HG03460 (cell line): Measurements from ENCODE around the gene SHC2.
"Not testable (repeated sequence)": the region's sequence is repeated elsewhere in the genome, so short reads cannot be mapped to it uniquely, and the experiment has no call there.

Experiments
- ATAC-seq: cut with Tn5 transposase; IDR thresholded peaks from one replicate; pipeline ENCODE4 v1.9.1; 2021; ENCODE audit not compliant: unreplicated experiment

The SHC2 gene

GRCh38 chr19:492091-492531 is 31.3 kb upstream of the SHC2 start:
- no peak for ATAC-seq

DNA sequence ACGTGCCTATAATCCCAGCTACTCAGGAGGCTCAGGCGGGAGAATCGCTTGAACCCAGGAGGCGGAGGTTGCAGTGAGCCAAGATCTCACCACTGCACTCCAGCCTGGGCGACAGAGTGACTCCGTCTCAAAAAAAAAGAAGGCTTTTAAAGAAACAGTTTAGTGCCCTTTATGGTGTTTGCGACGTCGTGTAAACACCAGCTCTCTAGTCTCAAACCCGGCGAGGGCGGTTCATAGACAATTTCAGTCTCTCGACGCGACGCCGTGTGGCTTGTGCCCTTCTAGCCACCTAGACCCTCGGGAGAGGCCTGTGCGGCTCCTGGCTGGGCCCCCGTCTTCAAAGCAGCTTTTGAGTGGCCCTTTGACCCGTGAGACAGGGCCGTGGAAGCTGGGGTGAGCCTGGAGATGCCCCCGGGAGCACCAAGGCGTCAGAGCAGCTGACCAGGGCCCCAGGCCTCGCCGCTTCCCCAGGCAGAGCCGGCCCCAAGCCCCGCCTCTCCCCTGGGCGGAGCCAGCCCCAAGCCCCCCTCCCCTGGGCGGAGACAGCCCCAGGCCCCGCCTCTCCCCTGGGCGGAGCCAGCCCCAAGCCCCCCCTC is 30.4 kb upstream of the SHC2 start:
- ATAC-seq: no peak

DNA sequence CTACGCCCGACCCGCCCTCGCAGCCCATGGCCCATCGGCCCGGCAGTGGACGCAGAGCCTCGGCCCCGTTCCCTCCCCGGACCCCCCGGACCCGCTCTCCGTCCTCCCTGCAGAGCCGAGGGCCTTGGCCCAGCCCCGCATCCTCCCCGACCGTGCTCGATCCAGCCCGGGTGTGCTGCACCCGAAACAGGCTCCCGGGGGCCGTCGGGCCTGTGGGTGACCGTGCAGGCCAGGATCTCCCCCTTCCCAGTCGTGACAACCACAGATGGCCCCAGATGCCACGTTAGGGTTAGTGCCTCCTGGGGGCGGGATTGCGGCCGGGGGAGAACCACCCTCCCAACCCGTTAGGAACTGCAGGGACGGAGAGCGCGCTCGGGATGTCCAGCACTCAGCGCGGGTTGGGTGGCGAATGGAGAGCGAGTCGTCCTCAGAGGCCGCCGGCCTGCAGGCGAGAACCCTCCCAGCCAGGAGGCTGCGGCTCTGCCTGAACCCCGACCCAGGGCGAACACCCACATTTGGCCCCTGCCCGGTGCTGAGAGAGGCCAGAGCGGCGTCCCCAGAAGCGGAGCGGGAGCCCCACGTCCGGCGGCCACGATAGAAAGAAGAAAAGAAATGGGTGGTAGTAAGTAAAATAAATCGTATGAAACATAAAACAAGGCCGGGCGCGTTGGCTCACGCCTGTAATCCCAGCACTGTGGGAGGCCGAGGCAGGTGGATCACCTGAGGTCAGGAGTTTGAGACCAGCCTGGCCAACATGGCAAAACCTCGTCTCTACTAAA is 28.8 kb upstream of the SHC2 start:
- ATAC-seq: no peak

- peak; percentile 75 for ATAC-seq
Measured at GRCh38 chr19:488505-489417, 27.9 kb upstream of the SHC2 start.

DNA sequence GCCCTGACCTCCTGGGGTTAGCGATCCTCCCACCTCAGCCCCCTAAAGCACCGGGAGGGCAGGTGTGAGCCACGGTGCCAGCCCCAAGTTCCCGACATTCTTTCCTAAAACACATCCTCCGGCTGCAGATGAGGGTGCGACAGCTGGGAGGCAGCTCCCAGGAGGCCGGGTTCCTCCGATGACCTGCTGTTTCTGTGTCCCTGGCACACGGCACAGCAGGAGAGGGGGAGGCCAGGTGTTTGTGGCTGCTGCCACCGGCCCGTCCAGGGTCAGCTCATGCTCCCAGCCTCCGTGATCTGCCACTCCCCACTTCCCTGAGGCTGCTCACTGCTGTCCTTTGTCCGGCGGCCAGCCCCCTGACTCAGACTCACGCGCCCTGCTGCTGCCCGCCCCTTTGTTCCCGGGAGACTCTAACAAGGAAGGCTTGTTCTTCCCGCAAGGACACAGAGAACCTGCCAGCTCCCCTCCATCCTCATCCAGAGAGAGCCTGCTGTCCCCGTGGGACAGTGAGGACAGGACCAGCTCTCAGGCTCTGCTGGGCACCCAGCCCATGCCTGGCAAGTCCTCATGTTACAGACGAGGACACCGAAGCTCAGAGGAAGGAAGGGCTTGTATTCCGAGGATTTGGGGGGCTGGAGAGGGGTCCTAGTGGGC is 24.9 kb upstream of the SHC2 start:
- no peak for ATAC-seq

GRCh38 chr19:485077-485476 is 24.2 kb upstream of the SHC2 start:
- ATAC-seq: no peak

- ATAC-seq: no peak
Measured at GRCh38 chr19:484494-484893, 23.7 kb upstream of the SHC2 start.

- ATAC-seq: no peak
Measured at GRCh38 chr19:483332-484072, 22.7 kb upstream of the SHC2 start.

- no peak for ATAC-seq
Measured at GRCh38 chr19:482186-483041, 21.6 kb upstream of the SHC2 start.

DNA sequence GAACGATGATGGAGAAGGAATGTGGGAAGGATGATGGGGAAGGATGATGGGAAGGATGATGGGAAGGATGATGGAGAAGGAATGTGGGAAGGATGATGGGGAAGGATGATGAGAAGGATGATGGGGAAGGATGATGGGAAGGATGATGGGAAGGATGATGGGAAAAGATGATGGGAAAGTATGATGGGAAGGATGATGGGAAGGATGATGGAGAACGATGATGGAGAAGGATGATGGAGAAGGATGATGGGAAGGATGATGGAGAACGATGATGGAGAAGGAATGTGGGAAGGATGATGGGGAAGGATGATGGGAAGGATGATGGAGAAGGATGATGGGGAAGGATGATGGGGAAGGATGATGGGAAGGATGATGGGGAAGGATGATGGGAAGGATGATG is 20.3 kb upstream of the SHC2 start:
- not testable (repeated sequence) for ATAC-seq

- ATAC-seq: no peak
Measured at GRCh38 chr19:480016-480855, 19.4 kb upstream of the SHC2 start.

DNA sequence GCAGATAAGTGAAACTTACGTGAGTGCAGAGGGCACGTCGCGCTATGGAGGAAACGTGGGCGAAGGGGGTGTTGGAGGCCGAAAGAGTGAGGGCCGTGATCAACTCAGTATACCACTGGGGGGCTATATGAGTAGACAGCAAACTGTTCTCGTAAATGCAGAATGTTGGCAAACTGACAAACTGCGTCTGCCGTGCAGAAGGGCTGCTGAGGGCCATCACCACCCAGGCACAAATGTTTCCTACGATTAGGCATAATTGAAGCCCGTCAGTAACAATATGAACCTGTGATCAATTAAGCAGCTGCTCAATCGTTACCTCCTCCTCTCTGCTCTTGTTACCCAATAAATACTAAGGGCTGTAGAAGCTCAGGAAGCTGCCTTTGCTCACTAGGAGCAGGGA is 18.1 kb upstream of the SHC2 start:
- ATAC-seq: no peak

DNA sequence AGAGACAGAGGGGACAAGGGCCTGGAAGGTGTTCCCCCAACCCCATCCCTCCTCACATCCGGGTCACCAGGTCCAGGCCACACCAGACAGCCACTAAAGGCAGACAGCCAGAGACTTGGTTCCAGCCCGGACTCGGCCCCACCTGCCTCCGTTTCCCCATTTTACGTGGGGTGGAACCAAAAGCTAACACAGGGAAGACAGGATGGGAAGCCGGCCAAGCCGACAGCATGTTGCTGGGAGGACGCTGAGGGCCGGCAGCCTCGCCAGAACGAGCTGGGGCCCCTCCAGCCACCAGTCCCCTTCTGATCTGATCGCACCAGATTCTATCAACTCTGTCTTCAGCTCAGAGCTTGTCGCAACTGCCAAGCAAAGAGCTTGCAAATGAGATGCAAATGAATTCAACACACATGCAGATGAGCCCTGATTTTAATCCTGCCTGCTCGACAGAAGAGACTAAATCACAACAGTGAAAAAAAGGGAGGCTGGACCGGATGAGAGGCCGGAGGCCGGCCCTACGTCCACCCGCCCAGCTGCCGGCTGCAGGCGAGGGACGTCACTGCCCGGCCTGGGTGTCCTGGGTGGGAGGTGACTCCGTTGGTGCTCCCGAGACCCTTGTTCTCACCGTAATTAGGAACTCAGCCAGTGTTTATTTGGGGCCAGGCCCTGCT is 17.5 kb upstream of the SHC2 start:
- no peak for ATAC-seq

GRCh38 chr19:475360-475759 is 14.5 kb upstream of the SHC2 start:
- no peak for ATAC-seq

DNA sequence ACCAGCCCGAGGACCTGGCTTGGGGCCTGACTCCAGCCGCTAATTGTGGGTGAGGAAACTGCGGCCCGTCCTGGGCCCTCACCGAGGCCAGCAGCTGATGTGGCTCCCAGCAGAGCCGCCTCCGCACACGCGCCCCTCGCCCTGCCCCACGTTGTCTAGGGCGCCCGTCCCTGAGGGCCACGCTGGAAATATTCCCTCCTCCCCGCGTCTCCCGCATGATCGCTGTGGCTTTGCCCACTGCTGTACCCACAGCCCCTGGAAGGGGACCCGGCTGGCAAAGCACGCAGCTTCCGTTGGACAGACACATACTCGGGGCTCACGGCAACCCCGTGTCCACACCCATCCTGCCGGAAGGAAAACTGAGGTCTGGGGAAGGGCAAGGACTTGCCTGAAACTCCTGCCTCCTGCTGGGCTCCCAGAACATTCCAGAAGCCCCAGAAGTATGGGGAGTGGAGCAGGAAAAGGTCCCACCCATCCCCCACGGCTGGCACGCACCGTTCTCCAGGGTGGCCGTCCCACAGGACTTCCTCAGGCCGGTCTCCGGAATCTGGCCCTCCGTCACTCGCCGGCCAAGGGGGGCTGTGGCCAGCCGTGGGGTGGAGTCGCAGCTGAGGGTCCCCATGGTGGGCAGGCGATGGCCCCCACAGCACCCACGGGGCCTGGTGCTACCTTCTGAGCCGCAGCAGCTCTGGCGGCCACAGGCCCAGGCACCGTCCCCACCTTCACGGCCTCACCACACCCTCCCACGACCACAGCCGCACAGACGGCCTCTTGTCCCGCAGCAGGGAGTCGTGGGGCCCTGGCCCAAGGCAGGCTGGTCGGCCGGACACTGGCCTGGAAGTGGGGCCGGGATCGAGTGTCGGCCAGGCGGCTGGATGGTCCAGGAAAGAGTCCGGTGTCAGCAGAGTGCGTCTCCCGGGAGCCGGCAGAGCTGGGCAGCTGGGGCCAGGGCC is 13.6 kb upstream of the SHC2 start:
- no peak for ATAC-seq

DNA sequence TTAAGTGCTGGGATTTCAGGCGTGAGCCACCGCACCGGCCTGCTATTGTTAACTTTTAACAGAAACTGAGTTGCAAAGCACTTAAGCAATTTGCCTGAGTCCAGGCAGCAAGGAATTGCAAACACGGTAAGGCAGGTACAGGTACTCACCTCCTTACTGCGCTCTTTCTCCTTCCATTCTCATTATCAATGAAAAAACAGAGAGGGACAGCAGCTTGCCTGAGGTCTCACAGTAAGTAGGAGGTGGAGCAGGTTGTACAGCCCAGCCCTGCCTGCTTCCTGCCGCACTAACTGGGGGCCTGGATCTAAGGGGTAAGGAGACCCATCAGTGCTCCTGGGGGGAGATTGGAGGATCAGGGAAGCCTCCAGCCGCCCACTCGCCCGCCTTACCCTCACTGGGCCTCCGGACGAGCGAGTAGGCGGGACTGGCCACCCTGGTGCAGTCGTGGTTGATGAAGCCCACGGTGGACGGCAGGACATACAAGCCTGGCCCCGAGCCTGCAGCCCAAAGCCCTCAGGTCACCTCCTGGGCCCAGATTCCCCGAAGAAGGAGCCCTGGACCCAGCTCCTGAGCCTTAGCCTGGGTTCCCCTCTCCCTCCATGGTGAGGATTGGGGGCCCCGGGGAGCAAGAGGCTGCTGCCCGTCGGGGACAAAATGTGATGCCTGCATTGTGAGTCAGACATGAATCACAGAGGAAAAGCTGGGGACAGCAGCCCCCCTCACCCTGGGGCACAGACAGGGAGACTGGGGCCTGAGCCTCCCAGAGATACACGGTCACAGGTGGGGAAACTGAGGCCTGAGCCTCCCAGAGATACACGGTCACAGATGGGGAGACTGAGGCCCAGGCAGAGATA is 11.4 kb upstream of the SHC2 start:
- ATAC-seq: no peak
